Testis (tissue), 3 donors: ENCODE data around the gene LRRC4C. TPM values are rescaled to one million over a fixed set of nuclear protein-coding genes. Genes with fewer than 3 reads are reported as not detected.

Experiments used
- DNase-seq: peaks from one replicate; pipeline ENCODE4 v3.0.0-alpha.2; 2019
- H3K27ac ChIP-seq, 2 donors: fragments of 200-600 bp; sonication (generic); one replicate each; pipeline ENCODE4 v1.5.1; 2019
- H3K27me3 ChIP-seq: fragments of 200-600 bp; sonication (generic); one replicate; pipeline ENCODE4 v1.5.1; 2019
- H3K36me3 ChIP-seq: fragments of 200-600 bp; sonication (generic); one replicate; pipeline ENCODE4 v1.5.1; 2017; ENCODE audit warnings: low read depth; ENCODE audit errors: missing control alignments
- H3K4me1 ChIP-seq: fragments of 200-600 bp; sonication (generic); one replicate; pipeline ENCODE4 v1.5.1; 2019
- H3K4me3 ChIP-seq, 2 donors: fragments of 200-600 bp; sonication (generic); one replicate each; pipeline ENCODE4 v1.5.1; 2017 to 2019
- H3K9me3 ChIP-seq: fragments of 200-600 bp; sonication (generic); one replicate; pipeline ENCODE4 v1.5.1; 2017
- POLR2A ChIP-seq: fragments of 450-650 bp; IDR thresholded peaks from one replicate; pipeline ENCODE4 v1.6.1; 2017; ENCODE audit warnings: antibody characterized with exemption, mild to moderate bottlenecking, moderate library complexity
- WGBS, 2 donors: methylation state at CpG; one replicate each; pipeline ENCODE4 v1.1.5; 2018; 5-methylcytosine and 5-hydroxymethylcytosine counted together
- intact Hi-C: fragments of 100-400 bp; cut with DNase I; formaldehyde crosslinking; loops from one replicate; pipeline ENCODE4 v1.15.1; 2023; ENCODE audit warnings: low total_unique reads
- polyA plus RNA-seq: library from polyadenylated mRNA; stranded (reverse); fragments of 350-450 nt; fragmentation: Illumina TruSeq; extraction: RNeasy Lipid Tissue Mini Kit (QIAGEN cat#74804); gene quantifications from one replicate; pipeline ENCODE4 v1.2.3, GENCODE V29; 2014; ENCODE audit warnings: low read depth, low replicate concordance; ENCODE audit not compliant: insufficient read depth
- total RNA-seq, 2 donors: library from RNA; depleted of rRNA; stranded (reverse); fragments of >200 nt; gene quantifications; one replicate each; pipeline ENCODE4 v1.2.3, GENCODE V29; 2016
- TF ChIP-seq, protein P1 (sequence below), 3 experiments: fragments of 450-650 bp in 2 of 3; fragments of 200-600 bp in 1 of 3; sonication (generic) in 1 of 3; IDR thresholded peaks; one replicate each; pipeline ENCODE4 v1.5.1; 2016 to 2019; ENCODE audit warnings: antibody characterized with exemption in 3 of 3, mild to moderate bottlenecking in 2 of 3, moderate library complexity in 1 of 3

LRRC4C gene
- total and polyA plus RNA-seq, 3 donors from 2014 or later: 0.16 to 0.56 (median 0.45) TPM

DNA sequence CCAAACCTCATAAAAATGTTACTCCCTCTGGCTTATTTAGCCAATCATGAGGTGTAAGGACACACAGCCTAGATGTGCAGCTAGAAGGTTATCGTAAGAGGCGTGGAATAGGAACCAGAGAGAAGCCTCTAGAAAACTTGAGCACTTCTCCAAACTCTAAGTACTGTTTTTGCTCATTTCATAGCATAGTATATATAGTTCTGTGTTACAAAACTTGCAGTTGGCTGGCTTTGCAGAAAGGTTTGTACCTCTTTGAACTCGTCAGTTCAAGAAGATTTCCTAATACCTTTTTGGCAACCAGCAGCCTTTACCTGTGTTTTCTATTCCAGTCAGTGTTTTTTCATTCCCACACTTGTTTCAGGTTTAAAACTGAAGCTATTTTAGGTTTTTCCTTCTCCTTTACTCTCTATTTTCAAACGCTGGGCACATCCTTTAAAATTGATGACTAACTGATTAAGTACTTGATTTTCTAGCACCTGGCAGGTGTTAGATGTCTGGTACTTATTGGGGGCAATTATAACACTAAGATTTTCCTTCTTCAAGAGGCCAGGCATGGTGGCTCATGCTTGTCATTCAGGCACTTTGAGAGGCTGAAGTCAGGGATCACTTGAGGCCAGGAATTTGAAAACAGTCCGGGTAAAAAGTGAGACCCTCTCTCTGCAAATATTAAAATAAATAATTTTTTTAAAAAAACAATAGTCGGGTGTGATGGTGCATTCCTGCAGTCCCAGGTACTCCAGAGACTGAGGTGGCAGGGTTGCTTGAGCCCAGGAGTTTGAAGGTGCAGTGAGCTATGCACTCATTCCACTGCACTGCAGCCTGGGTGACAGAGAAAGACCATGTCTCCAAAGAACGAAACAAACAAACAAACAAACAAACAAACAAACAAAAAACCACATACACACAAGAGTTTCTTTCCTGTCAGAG, 125.2 kb downstream of the LRRC4C start:
- 69% methylated on average over 7 of the region's 7 CpGs for WGBS, 2 donors
- no peaks in the 10 kb centered on the region for H3K36me3 ChIP-seq
- H3K27ac ChIP-seq: no peak overlapping the region

DNA sequence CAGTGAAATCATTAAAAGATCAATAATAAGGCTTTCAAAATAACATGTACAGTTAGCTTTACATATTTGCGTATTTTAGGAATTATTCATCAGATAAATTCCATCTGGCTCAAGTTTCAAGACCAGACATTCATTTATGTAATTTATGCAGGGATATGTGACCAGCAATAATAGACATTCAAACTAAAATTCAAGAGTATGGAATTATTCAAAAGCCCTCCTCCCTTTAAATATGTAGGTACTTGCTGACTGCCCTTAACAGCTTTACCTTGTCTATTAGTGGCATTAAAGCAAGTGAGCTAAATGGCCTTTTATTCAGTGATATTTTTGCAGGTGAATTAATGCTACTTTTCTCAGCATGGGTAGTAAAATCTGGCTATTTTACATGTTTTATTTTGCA, 126.1 kb downstream of the LRRC4C start:
- intact Hi-C loops: no loop called here
- H3K4me1 ChIP-seq: no peaks in the 10 kb centered on the region
- H3K27ac ChIP-seq: no peak overlapping the region
- WGBS, 2 donors: 84 to 94% methylated on average over 1 of the region's 1 CpG
- no peaks in the 10 kb centered on the region for H3K27me3 ChIP-seq
- TF ChIP-seq, protein P1, sequence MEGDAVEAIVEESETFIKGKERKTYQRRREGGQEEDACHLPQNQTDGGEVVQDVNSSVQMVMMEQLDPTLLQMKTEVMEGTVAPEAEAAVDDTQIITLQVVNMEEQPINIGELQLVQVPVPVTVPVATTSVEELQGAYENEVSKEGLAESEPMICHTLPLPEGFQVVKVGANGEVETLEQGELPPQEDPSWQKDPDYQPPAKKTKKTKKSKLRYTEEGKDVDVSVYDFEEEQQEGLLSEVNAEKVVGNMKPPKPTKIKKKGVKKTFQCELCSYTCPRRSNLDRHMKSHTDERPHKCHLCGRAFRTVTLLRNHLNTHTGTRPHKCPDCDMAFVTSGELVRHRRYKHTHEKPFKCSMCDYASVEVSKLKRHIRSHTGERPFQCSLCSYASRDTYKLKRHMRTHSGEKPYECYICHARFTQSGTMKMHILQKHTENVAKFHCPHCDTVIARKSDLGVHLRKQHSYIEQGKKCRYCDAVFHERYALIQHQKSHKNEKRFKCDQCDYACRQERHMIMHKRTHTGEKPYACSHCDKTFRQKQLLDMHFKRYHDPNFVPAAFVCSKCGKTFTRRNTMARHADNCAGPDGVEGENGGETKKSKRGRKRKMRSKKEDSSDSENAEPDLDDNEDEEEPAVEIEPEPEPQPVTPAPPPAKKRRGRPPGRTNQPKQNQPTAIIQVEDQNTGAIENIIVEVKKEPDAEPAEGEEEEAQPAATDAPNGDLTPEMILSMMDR (IDR thresholded peaks at IDR 0.05): no peak
- TF ChIP-seq POLR2A: no peak
- no peak for DNase-seq
- H3K36me3 ChIP-seq: no peaks in the 10 kb centered on the region
- H3K9me3 ChIP-seq: no peaks in the 10 kb centered on the region
- H3K4me3 ChIP-seq: no peak overlapping the region

More for the DNA sequence above, 125.2 kb downstream of the LRRC4C start:
- TF ChIP-seq POLR2A: no peak
- TF ChIP-seq, protein P1 (IDR thresholded peaks at IDR 0.05): no peak
- Histone ChIP-seq H3K4me3 (no peak overlapping the region), H3K27me3 (no peaks in the 10 kb centered on the region), H3K4me1 (no peaks in the 10 kb centered on the region), H3K9me3 (no peaks in the 10 kb centered on the region)
- intact Hi-C loops: no loop called here
- no peak for DNase-seq

DNA sequence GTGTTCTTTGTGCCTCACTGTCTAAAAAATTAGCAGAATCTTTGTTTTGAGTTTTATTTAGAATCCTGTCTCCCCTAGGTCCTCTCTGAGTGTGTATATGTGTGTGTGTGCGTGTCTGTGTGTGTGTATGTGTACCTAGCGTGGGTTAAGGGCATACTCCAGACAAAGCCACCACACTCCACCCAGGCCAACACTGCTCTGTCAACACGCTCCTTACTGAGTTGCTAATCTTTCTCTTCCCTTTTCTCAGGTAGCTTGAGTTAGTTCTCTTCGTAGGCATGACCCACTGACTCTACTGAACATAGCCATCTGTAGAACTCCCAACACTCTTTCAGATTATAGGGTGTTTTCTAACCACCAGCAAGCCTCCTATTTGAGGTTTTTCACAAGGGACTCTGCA, 131.1 kb downstream of the LRRC4C start:
- Histone ChIP-seq H3K36me3 (no peaks in the 10 kb centered on the region), H3K27me3 (no peaks in the 10 kb centered on the region)

DNA sequence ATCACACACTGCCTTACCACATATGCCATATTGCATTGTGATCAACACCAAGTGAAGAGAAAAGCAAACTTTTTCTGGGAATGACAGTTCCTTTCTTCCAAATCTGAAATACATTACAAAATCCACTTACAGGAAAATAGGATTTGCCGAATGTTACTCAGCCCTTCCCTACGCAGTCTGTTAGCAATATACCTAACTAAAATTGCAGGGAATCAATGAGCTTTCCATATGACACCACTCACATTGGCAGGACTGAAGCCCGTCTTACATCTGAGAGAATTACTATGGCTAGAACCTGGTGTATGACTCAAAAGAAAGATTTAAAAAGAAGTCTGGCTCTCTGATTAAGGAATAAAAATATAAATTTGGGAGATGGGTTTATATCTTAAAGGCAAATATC, 136.0 kb downstream of the LRRC4C start:
- Histone ChIP-seq H3K36me3 (no peaks in the 10 kb centered on the region), H3K27me3 (no peaks in the 10 kb centered on the region), H3K4me3 (no peak overlapping the region), H3K4me1 (no peaks in the 10 kb centered on the region), H3K9me3 (no peaks in the 10 kb centered on the region), H3K27ac (no peak overlapping the region)
- 90 to 93% methylated on average over 3 of the region's 3 CpGs for WGBS, 2 donors
- DNase-seq: no peak
- intact Hi-C loops: no loop called here
- TF ChIP-seq, protein P1 (IDR thresholded peaks at IDR 0.05): no peak
- TF ChIP-seq POLR2A: no peak

More for the DNA sequence above, 131.1 kb downstream of the LRRC4C start:
- Histone ChIP-seq H3K4me1 (no peaks in the 10 kb centered on the region), H3K9me3 (no peaks in the 10 kb centered on the region), H3K27ac (no peak overlapping the region), H3K4me3 (no peak overlapping the region)
- 88 to 96% methylated on average over 4 of the region's 4 CpGs for WGBS, 2 donors
- DNase-seq: no peak
- no peak for TF ChIP-seq POLR2A
- TF ChIP-seq, protein P1 (IDR thresholded peaks at IDR 0.05): no peak
- intact Hi-C loops: no loop called here
